Left lobe of liver (tissue), 1 donor: ENCODE results near the gene MPDU1. TPM values are rescaled to one million over a fixed set of nuclear protein-coding genes. Genes with fewer than 3 reads are reported as not detected.

Experiments
- total RNA-seq: library from RNA; stranded (reverse); gene quantifications from one replicate; pipeline ENCODE4 v1.2.1, GENCODE V29; 2021
- donor health status: DM: no; HTN: yes; CAD: no.

MPDU1 gene
- total RNA-seq, 1 donor from 2014 or later = 49.4 TPM

Other genes with a start within 250 kb of the MPDU1 start
- 3.4 TPM for gene ACAP1, start 247.3 kb upstream of the MPDU1 start, total RNA-seq
- 2.6 TPM for gene KCTD11, start 231.7 kb upstream of the MPDU1 start, total RNA-seq
- not detected for gene TMEM95, start 228.7 kb upstream of the MPDU1 start, total RNA-seq
- 5.2 TPM for gene TNK1, start 202.8 kb upstream of the MPDU1 start, total RNA-seq
- gene PLSCR3, start 189.3 kb upstream of the MPDU1 start, total RNA-seq = 7.0 TPM
- gene TMEM256, start 179.8 kb upstream of the MPDU1 start, total RNA-seq = 80.1 TPM
- 3.9 TPM for gene NLGN2, start 176.0 kb upstream of the MPDU1 start, total RNA-seq
- not detected for gene SPEM1, start 163.5 kb upstream of the MPDU1 start, total RNA-seq
- not detected for gene SPEM2, start 158.2 kb upstream of the MPDU1 start, total RNA-seq
- not detected for gene SPEM3, start 155.0 kb upstream of the MPDU1 start, total RNA-seq
- 4.0 TPM for gene TMEM102, start 148.4 kb upstream of the MPDU1 start, total RNA-seq
- 0.86 TPM for gene FGF11, start 144.3 kb upstream of the MPDU1 start, total RNA-seq
- gene CHRNB1, start 138.8 kb upstream of the MPDU1 start, total RNA-seq = 10.9 TPM
- gene ZBTB4, start 104.2 kb upstream of the MPDU1 start, total RNA-seq = 7.9 TPM
- not detected for gene SLC35G6, start 102.4 kb upstream of the MPDU1 start, total RNA-seq
- gene POLR2A, start 99.5 kb upstream of the MPDU1 start, total RNA-seq = 55.9 TPM
- 9.3 TPM for gene TNFSF12, start 34.8 kb upstream of the MPDU1 start, total RNA-seq
- gene TNFSF13, start 25.1 kb upstream of the MPDU1 start, total RNA-seq = 5.9 TPM
- gene SENP3, start 21.9 kb upstream of the MPDU1 start, total RNA-seq = 14.1 TPM
- 44.2 TPM for gene CD68, start 4.2 kb upstream of the MPDU1 start, total RNA-seq
- 0.20 TPM for gene SOX15, start 6.2 kb downstream of the MPDU1 start, total RNA-seq
- 19.0 TPM for gene FXR2, start 31.0 kb downstream of the MPDU1 start, total RNA-seq
- 100 TPM for gene SAT2, start 44.0 kb downstream of the MPDU1 start, total RNA-seq
- 4.6 TPM for gene SHBG, start 46.3 kb downstream of the MPDU1 start, total RNA-seq
- gene ATP1B2, start 67.1 kb downstream of the MPDU1 start, total RNA-seq = 1.3 TPM
- 13.6 TPM for gene TP53, start 103.6 kb downstream of the MPDU1 start, total RNA-seq
- gene WRAP53, start 104.6 kb downstream of the MPDU1 start, total RNA-seq = 4.9 TPM
- gene EFNB3, start 121.3 kb downstream of the MPDU1 start, total RNA-seq = 0.63 TPM
- 0.15 TPM for gene DNAH2, start 133.9 kb downstream of the MPDU1 start, total RNA-seq